CD14-positive monocyte (primary cell): Measurements from ENCODE around the gene FOXO6. TPM values are rescaled to one million over a fixed set of nuclear protein-coding genes. Genes with fewer than 3 reads are reported as not detected.
"Not testable (repeated sequence)": the region's sequence is repeated elsewhere in the genome, so short reads cannot be mapped to it uniquely, and the experiment has no call there.

ENCODE experiments used
- DNase-seq, 3 donors: peaks; one replicate each; pipeline ENCODE4 v3.0.0-alpha.2; 2011 to 2022
- H2AFZ ChIP-seq: 2 replicates; pipeline ENCODE4 v1.6.0; 2012; ENCODE audit warnings: mild to moderate bottlenecking, low read depth, low read length, inconsistent platforms; ENCODE audit not compliant: insufficient read depth, poor library complexity, severe bottlenecking
- H3K27ac ChIP-seq, 2 donors: 1 replicate in 1 of 2; 2 replicates in 1 of 2; pipeline ENCODE4 v1.5.1; 2012 to 2013; ENCODE audit warnings: low read length in 2 of 2, control low read depth in 1 of 2, inconsistent platforms in 1 of 2, low read depth in 1 of 2, mild to moderate bottlenecking in 1 of 2
- H3K27me3 ChIP-seq, 2 donors: one replicate each; pipeline versions ENCODE4 v1.6.0 to v1.6.1; 2011 to 2013; ENCODE audit warnings: low read length in 2 of 2; ENCODE audit not compliant: control insufficient read depth in 2 of 2, insufficient read depth in 2 of 2
- H3K36me3 ChIP-seq, 2 donors: replicated peaks in 1 of 2; 1 replicate in 1 of 2; 2 replicates in 1 of 2; pipeline versions ENCODE4 v1.5.1 to v1.6.1; 2012 to 2013; ENCODE audit warnings: low read length in 2 of 2, control low read depth in 1 of 2, inconsistent platforms in 1 of 2, mild to moderate bottlenecking in 1 of 2; ENCODE audit not compliant: insufficient read depth in 2 of 2, control insufficient read depth in 1 of 2
- H3K4me1 ChIP-seq, 2 donors: 1 replicate in 1 of 2; 2 replicates in 1 of 2; pipeline versions ENCODE4 v1.5.1 to v1.6.1; 2012 to 2013; ENCODE audit warnings: low read length in 2 of 2, control low read depth in 1 of 2, inconsistent platforms in 1 of 2, mild to moderate bottlenecking in 1 of 2, moderate library complexity in 1 of 2; ENCODE audit not compliant: insufficient read depth in 2 of 2, control insufficient read depth in 1 of 2
- H3K4me2 ChIP-seq: replicated peaks from 2 replicates; pipeline ENCODE3; 2012; ENCODE audit warnings: low read length, moderate library complexity, mild to moderate bottlenecking; ENCODE audit not compliant: poor library complexity, severe bottlenecking; ENCODE audit errors: extremely low read depth
- H3K4me3 ChIP-seq, 3 experiments: fragments of 200-600 bp in 1 of 3; sonication (generic) in 1 of 3; replicated peaks in 1 of 3; 1 replicate in 2 of 3; 2 replicates in 1 of 3; pipeline ENCODE4 v1.5.1; 2011 to 2013; ENCODE audit warnings: low read length in 3 of 3, mild to moderate bottlenecking in 3 of 3, control low read depth in 2 of 3, low read depth in 2 of 3, inconsistent platforms in 1 of 3, moderate library complexity in 1 of 3
- H3K79me2 ChIP-seq: 2 replicates; pipeline ENCODE4 v1.6.0; 2012; ENCODE audit warnings: mild to moderate bottlenecking, control low read depth, inconsistent platforms, low read length, moderate library complexity; ENCODE audit not compliant: insufficient read depth
- H3K9ac ChIP-seq: 2 replicates; pipeline ENCODE4 v1.6.0; 2017; ENCODE audit warnings: low read length, mild to moderate bottlenecking; ENCODE audit not compliant: insufficient read depth, poor library complexity, severe bottlenecking
- H3K9me3 ChIP-seq, 2 donors: replicated peaks in 1 of 2; 1 replicate in 1 of 2; 2 replicates in 1 of 2; pipeline versions ENCODE4 v1.5.1 to v1.6.1; 2012 to 2013; ENCODE audit warnings: low read length in 2 of 2, control low read depth in 1 of 2; ENCODE audit not compliant: control insufficient read depth in 1 of 2, insufficient read depth in 1 of 2
- H4K20me1 ChIP-seq: 2 replicates; pipeline ENCODE4 v1.6.0; 2012; ENCODE audit warnings: mild to moderate bottlenecking, low read length, control low read depth, moderate library complexity; ENCODE audit not compliant: insufficient read depth
- H3K27ac Mint-ChIP-seq, 7 donors: one replicate each; pipeline ENCODE4 v1.8.0; 2020; ENCODE audit warnings: mild to moderate bottlenecking in 7 of 7, mixed read lengths in 7 of 7, moderate library complexity in 6 of 7, inconsistent platforms in 2 of 7
- H3K27me3 Mint-ChIP-seq, 3 donors: one replicate each; pipeline ENCODE4 v1.8.0; 2021 to 2022; ENCODE audit warnings: low read depth in 3 of 3, mild to moderate bottlenecking in 3 of 3, mixed read lengths in 3 of 3, moderate library complexity in 3 of 3, inconsistent platforms in 1 of 3
- H3K36me3 Mint-ChIP-seq, 2 donors: one replicate each; pipeline ENCODE4 v1.8.0; 2020; ENCODE audit warnings: mixed read lengths in 2 of 2, inconsistent platforms in 1 of 2, mild to moderate bottlenecking in 1 of 2
- H3K4me1 Mint-ChIP-seq: one replicate; pipeline ENCODE4 v1.8.0; 2020; ENCODE audit warnings: mild to moderate bottlenecking, mixed read lengths
- H3K4me3 Mint-ChIP-seq, 2 donors: one replicate each; pipeline ENCODE4 v1.8.0; 2020; ENCODE audit warnings: mild to moderate bottlenecking in 2 of 2, mixed read lengths in 2 of 2, moderate library complexity in 1 of 2
- H3K9me3 Mint-ChIP-seq, 7 donors: one replicate each; pipeline ENCODE4 v1.8.0; 2020 to 2022; ENCODE audit warnings: mixed read lengths in 7 of 7, mild to moderate bottlenecking in 6 of 7, moderate library complexity in 6 of 7, inconsistent platforms in 2 of 7
- WGBS: methylation state at CpG from one replicate; pipeline ENCODE4 v1.1.5; 2013; ENCODE audit warnings: missing lambda C conversion rate; ENCODE audit not compliant: insufficient coverage; 5-methylcytosine and 5-hydroxymethylcytosine counted together
- intact Hi-C, 2 donors: fragments of 100-400 bp; cut with micrococcal nuclease; formaldehyde crosslinking; loops; one replicate each; pipeline versions ENCODE4 v1.15.0 to v1.15.1; 2023
- polyA plus RNA-seq, 3 donors: library from polyadenylated mRNA; depleted of rRNA in 1 of 3; unstranded in 2 of 3; stranded (reverse) in 1 of 3; fragments of 300-500 nt in 2 of 3; fragments of >200 nt in 1 of 3; fragmentation: Illumina TruSeq in 2 of 3; gene quantifications; 1 replicate in 2 of 3; 2 replicates in 1 of 3; pipeline ENCODE4 v1.2.3, GENCODE V29; 2012 to 2021
- TF ChIP-seq, protein P1 (sequence below): fragments of 200-600 bp; IDR thresholded peaks from one replicate; pipeline ENCODE4 v1.8.0; 2022; ENCODE audit warnings: antibody characterized with exemption, mild to moderate bottlenecking

Gene FOXO6
- polyA plus RNA-seq, 3 donors: 0.05 TPM; not detected in 2

DNA sequence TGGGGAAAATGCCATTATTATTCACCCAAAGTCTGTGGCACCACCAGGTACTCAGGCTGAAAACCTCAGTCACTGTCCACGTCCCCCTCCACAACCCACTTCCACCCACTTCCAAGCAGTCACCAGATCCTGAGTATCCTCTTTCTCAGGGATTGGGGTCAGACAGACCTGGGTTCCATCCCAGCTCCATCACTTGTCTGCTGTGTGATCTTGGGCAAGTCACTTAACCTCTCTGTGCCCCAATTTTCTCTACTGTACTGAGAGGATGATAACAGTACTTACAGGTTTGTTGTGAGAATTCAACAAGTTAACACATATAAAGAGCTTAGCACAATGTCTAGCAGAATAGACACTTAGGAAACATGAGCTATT, 29.7 kb upstream of the FOXO6 start:
- H3K4me2 ChIP-seq: no peak overlapping the region
- H2AFZ ChIP-seq: no peak overlapping the region
- Mint-ChIP-seq H3K4me1 (no peaks in the 10 kb centered on the region), H3K27me3 (peaks cover 1 to 4% (median 1%) of the 10 kb centered on the region in 3 donors), H3K36me3 (no peaks in the 10 kb centered on the region), H3K4me3 (no peak overlapping the region), H3K27ac (no peak overlapping the region), H3K9me3 (peaks cover 2 to 11% (median 9%) of the 10 kb centered on the region in 7 donors)
- H3K79me2 ChIP-seq: no peaks in the 10 kb centered on the region
- WGBS: 100% methylated on average over 1 of the region's 1 CpG
- no peak overlapping the region for H3K9ac ChIP-seq
- no peak overlapping the region for H3K4me3 ChIP-seq
- H3K9me3 ChIP-seq: peaks cover 0 to 7% of the 10 kb centered on the region in 2 donors
- H4K20me1 ChIP-seq: no peaks in the 10 kb centered on the region
- no peak for DNase-seq
- TF ChIP-seq, protein P1, sequence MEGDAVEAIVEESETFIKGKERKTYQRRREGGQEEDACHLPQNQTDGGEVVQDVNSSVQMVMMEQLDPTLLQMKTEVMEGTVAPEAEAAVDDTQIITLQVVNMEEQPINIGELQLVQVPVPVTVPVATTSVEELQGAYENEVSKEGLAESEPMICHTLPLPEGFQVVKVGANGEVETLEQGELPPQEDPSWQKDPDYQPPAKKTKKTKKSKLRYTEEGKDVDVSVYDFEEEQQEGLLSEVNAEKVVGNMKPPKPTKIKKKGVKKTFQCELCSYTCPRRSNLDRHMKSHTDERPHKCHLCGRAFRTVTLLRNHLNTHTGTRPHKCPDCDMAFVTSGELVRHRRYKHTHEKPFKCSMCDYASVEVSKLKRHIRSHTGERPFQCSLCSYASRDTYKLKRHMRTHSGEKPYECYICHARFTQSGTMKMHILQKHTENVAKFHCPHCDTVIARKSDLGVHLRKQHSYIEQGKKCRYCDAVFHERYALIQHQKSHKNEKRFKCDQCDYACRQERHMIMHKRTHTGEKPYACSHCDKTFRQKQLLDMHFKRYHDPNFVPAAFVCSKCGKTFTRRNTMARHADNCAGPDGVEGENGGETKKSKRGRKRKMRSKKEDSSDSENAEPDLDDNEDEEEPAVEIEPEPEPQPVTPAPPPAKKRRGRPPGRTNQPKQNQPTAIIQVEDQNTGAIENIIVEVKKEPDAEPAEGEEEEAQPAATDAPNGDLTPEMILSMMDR: no peak
- H3K4me1 ChIP-seq: no peaks in the 10 kb centered on the region
- no peaks in the 10 kb centered on the region for H3K27me3 ChIP-seq
- no peaks in the 10 kb centered on the region for H3K36me3 ChIP-seq
- intact Hi-C loops: no loop called here
- no peak overlapping the region for H3K27ac ChIP-seq

DNA sequence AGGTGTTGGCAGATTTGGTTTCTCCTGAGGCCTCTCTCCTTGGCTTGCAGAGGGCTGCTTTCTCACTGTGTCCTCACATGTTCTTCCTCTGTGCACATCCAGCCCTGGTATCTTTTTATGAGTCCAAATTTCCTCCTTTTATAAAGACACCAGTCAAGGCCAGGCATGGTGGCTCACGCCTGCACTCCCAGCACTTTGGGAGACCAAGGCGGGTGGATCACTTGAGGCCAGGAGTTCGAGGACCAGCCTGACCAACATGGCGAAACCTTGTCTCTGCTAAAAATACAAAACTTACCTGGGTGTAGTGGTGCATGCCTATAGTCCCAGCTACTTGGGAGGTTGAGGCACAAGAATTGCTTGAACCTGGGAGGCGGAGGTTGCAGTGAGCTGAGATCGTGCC, 29.1 kb upstream of the FOXO6 start:
- H3K9me3 Mint-ChIP-seq: peaks cover 2 to 11% (median 9%) of the 10 kb centered on the region in 7 donors
- H3K4me3 ChIP-seq, H3K36me3 Mint-ChIP-seq, H3K4me3 Mint-ChIP-seq, H3K79me2 ChIP-seq, H3K9me3 ChIP-seq, H3K36me3 ChIP-seq, H3K27me3 ChIP-seq, H2AFZ ChIP-seq, H3K4me1 Mint-ChIP-seq, H3K27ac Mint-ChIP-seq, DNase-seq, H3K27me3 Mint-ChIP-seq, H3K27ac ChIP-seq, intact Hi-C loops, H3K4me2 ChIP-seq, H3K4me1 ChIP-seq, H4K20me1 ChIP-seq, H3K9ac ChIP-seq: not testable (repeated sequence)
- 100% methylated on average over 3 of the region's 6 CpGs for WGBS
